ENCODE measurements around the gene SETD9. TPM values are rescaled to one million over a fixed set of nuclear protein-coding genes. Genes with fewer than 3 reads are reported as not detected.

Gene SETD9
- total RNA-seq, 3 donors from 2014 or later = 11.1 to 23.8 (median 18.9) TPM

- H3K4me1 ChIP-seq (ENCODE audit: low read depth) = no peaks in the 10 kb centered on the region
- ATAC-seq (peak; percentile 55), DNase-seq (no peak)
- H3K9me3 ChIP-seq = no peaks in the 10 kb centered on the region
- no peak overlapping the region for H3K4me3 ChIP-seq
- intact Hi-C loops (cut with DNase I, micrococcal nuclease) = no loop called here
- peaks cover 10% of the 10 kb centered on the region for H3K36me3 ChIP-seq (ENCODE audit: low read depth)
- TF ChIP-seq CTCF (IDR thresholded peaks at IDR 0.05) = no peak
These were observed 29.5 kb downstream of the SETD9 start for GRCh38 chr5:56938858-56939257.

GRCh38 chr5:56941981-56942380 is 32.6 kb downstream of the SETD9 start:
- no peak for TF ChIP-seq CTCF (IDR thresholded peaks at IDR 0.05)
- Histone ChIP-seq H3K4me1 (ENCODE audit: low read depth) (no peaks in the 10 kb centered on the region), H3K4me3 (no peak overlapping the region), H3K9me3 (no peaks in the 10 kb centered on the region), H3K36me3 (ENCODE audit: low read depth) (peaks cover 10% of the 10 kb centered on the region)
- intact Hi-C loops (cut with DNase I, micrococcal nuclease) = no loop called here
- DNase-seq (no peak), ATAC-seq (no peak)

GRCh38 chr5:56947052-56947451 is 37.7 kb downstream of the SETD9 start:
- DNase-seq = no peak
- TF ChIP-seq CTCF (IDR thresholded peaks at IDR 0.05) = no peak
- ATAC-seq = no peak
- Histone ChIP-seq H3K4me3 (no peak overlapping the region), H3K4me1 (ENCODE audit: low read depth) (peaks cover 6% of the 10 kb centered on the region), H3K36me3 (ENCODE audit: low read depth) (no peaks in the 10 kb centered on the region), H3K9me3 (no peaks in the 10 kb centered on the region)
- intact Hi-C loops (cut with DNase I, micrococcal nuclease) = no loop called here

GRCh38 chr5:56950626-56951125 is 41.3 kb downstream of the SETD9 start:
- Histone ChIP-seq H3K9me3 (no peaks in the 10 kb centered on the region), H3K36me3 (ENCODE audit: low read depth) (no peaks in the 10 kb centered on the region), H3K4me3 (peak overlapping the region; percentile 89), H3K4me1 (ENCODE audit: low read depth) (peaks cover 12% of the 10 kb centered on the region)
- intact Hi-C loops (cut with DNase I, micrococcal nuclease) = no loop called here
- TF ChIP-seq CTCF (IDR thresholded peaks at IDR 0.05) = no peak
- DNase-seq (peak; percentile 72 to 78 (median 77)), ATAC-seq (peak; percentile 70)

GRCh38 chr5:56951126-56951945 is 41.9 kb downstream of the SETD9 start:
- intact Hi-C loops (cut with DNase I, micrococcal nuclease) = no loop called here
- TF ChIP-seq CTCF (IDR thresholded peaks at IDR 0.05) = no peak
- H3K9me3 ChIP-seq = no peaks in the 10 kb centered on the region
- H3K36me3 ChIP-seq (ENCODE audit: low read depth) = no peaks in the 10 kb centered on the region
- H3K4me3 ChIP-seq = peak overlapping the region; percentile 89
- ATAC-seq = peak; percentile 61
- peaks cover 12% of the 10 kb centered on the region for H3K4me1 ChIP-seq (ENCODE audit: low read depth)
- DNase-seq = peak; percentile 43 to 69 (median 67)
